GM23248 (cell line): Measurements from ENCODE around the gene ST3GAL2. TPM values are rescaled to one million over a fixed set of nuclear protein-coding genes. Genes with fewer than 3 reads are reported as not detected.
A peak's percentile ranks its signal among the peaks of the same experiment; 100 is the strongest.

Experiments
- DNase-seq: peaks from one replicate; pipeline ENCODE4 v3.0.0-alpha.2; 2015
- H2AFZ ChIP-seq: fragments of 200-600 bp; sonication (generic); 2 replicates; pipeline ENCODE4 v1.6.1; 2016; ENCODE audit warnings: antibody characterized with exemption
- H3F3A ChIP-seq: fragments of 200-600 bp; sonication (generic); 2 replicates; pipeline ENCODE4 v1.6.1; 2016; ENCODE audit warnings: mild to moderate bottlenecking, antibody characterized with exemption, mixed run types; ENCODE audit not compliant: insufficient read depth
- H3K27ac ChIP-seq: fragments of 200-600 bp; sonication (generic); 2 replicates; pipeline ENCODE4 v1.5.1; 2016; ENCODE audit warnings: mild to moderate bottlenecking
- H3K27me3 ChIP-seq: fragments of 200-600 bp; sonication (generic); replicated peaks from 2 replicates; pipeline ENCODE4 v1.6.1; 2016; ENCODE audit warnings: mild to moderate bottlenecking; ENCODE audit not compliant: insufficient read depth
- H3K36me3 ChIP-seq: fragments of 200-600 bp; sonication (generic); 2 replicates; pipeline ENCODE4 v1.6.1; 2016; ENCODE audit warnings: low read depth, mild to moderate bottlenecking
- H3K4me1 ChIP-seq: fragments of 200-600 bp; sonication (generic); 2 replicates; pipeline ENCODE4 v1.6.1; 2016; ENCODE audit warnings: mild to moderate bottlenecking; ENCODE audit not compliant: insufficient read depth
- H3K4me2 ChIP-seq: fragments of 200-600 bp; sonication (generic); one replicate; pipeline ENCODE4 v1.6.1; 2016; ENCODE audit warnings: mild to moderate bottlenecking; ENCODE audit not compliant: unreplicated experiment
- H3K4me3 ChIP-seq: fragments of 200-600 bp; sonication (generic); 2 replicates; pipeline ENCODE4 v1.5.1; 2016; ENCODE audit warnings: mild to moderate bottlenecking
- H3K79me2 ChIP-seq: fragments of 200-600 bp; sonication (generic); 2 replicates; pipeline ENCODE4 v1.6.1; 2016; ENCODE audit warnings: mild to moderate bottlenecking; ENCODE audit not compliant: insufficient read depth
- H3K9ac ChIP-seq: fragments of 200-600 bp; sonication (generic); 2 replicates; pipeline ENCODE4 v1.6.1; 2016; ENCODE audit warnings: mild to moderate bottlenecking
- H3K9me2 ChIP-seq: fragments of 200-600 bp; sonication (generic); 2 replicates; pipeline ENCODE4 v1.6.1; 2016; ENCODE audit warnings: mixed run types, mild to moderate bottlenecking, moderate library complexity; ENCODE audit not compliant: insufficient read depth
- H3K9me3 ChIP-seq: fragments of 200-600 bp; sonication (generic); one replicate; pipeline ENCODE4 v1.6.1; 2017; ENCODE audit warnings: low read depth
- H4K20me1 ChIP-seq: fragments of 200-600 bp; sonication (generic); 2 replicates; pipeline ENCODE4 v1.6.0; 2016; ENCODE audit not compliant: insufficient read depth
- EZH2 ChIP-seq: fragments of 200-600 bp; sonication (generic); IDR thresholded peaks from 2 replicates; pipeline ENCODE4 v1.6.1; 2018; ENCODE audit warnings: antibody characterized with exemption, mild to moderate bottlenecking; ENCODE audit not compliant: insufficient read depth, poor library complexity, severe bottlenecking
- EZH2phosphoT487 ChIP-seq: fragments of 200-600 bp; sonication (generic); IDR thresholded peaks from 2 replicates; pipeline ENCODE4 v1.6.1; 2018; ENCODE audit warnings: antibody characterized with exemption, moderate library complexity, mild to moderate bottlenecking, low read depth; ENCODE audit not compliant: insufficient read depth
- WGBS, 2 experiments: methylation state at CpG; one replicate each; pipeline ENCODE4 v1.1.6; 2015 to 2017; ENCODE audit warnings: low lambda C conversion rate in 2 of 2, low coverage in 1 of 2; ENCODE audit errors: missing lambda C conversion rate in 2 of 2; 5-methylcytosine and 5-hydroxymethylcytosine counted together
- in situ Hi-C: fragments of 300-500 bp; cut with MboI; formaldehyde crosslinking; loops from 2 replicates; pipeline ENCODE4 v1.15.0; 2020
- polyA plus RNA-seq: library from polyadenylated mRNA; unstranded; fragments of >200 nt; fragmentation: Nextera tagmentation; extraction: Ambion mirVana; gene quantifications from 2 replicates; pipeline ENCODE4 v1.2.1, GENCODE V29; 2016
- total RNA-seq: library from RNA; depleted of rRNA; stranded (reverse); fragments of >200 nt; shearing (Covaris generic); gene quantifications from 2 replicates; pipeline ENCODE4 v1.2.3, GENCODE V29; 2014

Gene ST3GAL2
- total and polyA plus RNA-seq, 2 experiments from 2014 or later, result 10.8 to 32.5 TPM

GRCh38 chr16:70440009-70440692, 1.3 kb upstream of the ST3GAL2 start:
- Histone ChIP-seq H2AFZ (peak overlapping the region; percentile 88), H4K20me1 (no peaks in the 10 kb centered on the region), H3K27me3 (no peaks in the 10 kb centered on the region), H3K4me3 (peak overlapping the region; percentile 87; the same call in 1 of the 2 replicates), H3K79me2 (peaks cover 28% of the 10 kb centered on the region), H3K9me3 (no peaks in the 10 kb centered on the region), H3K27ac (no peak overlapping the region), H3K9ac (no peak overlapping the region), H3K36me3 (no peaks in the 10 kb centered on the region), H3K4me1 (peaks cover 22% of the 10 kb centered on the region), H3K4me2 (no peak overlapping the region), H3K9me2 (no peaks in the 10 kb centered on the region), H3F3A (peaks cover 15% of the 10 kb centered on the region)
- in situ Hi-C loops, result no loop called here
- TF ChIP-seq EZH2phosphoT487, result no peak
- TF ChIP-seq EZH2, result no peak
- DNase-seq, result no peak
- WGBS, 2 experiments, result 66 to 67% methylated on average over 11 of the region's 11 CpGs

GRCh38 chr16:70438585-70438968, 323 bp downstream of the ST3GAL2 start:
- H3K27me3 ChIP-seq, result no peaks in the 10 kb centered on the region
- no peaks in the 10 kb centered on the region for H3K36me3 ChIP-seq
- no peak for DNase-seq
- TF ChIP-seq EZH2phosphoT487 (no peak), EZH2 (no peak)
- peaks cover 42% of the 10 kb centered on the region for H3K79me2 ChIP-seq
- H3F3A ChIP-seq, result peaks cover 25% of the 10 kb centered on the region
- H3K4me2 ChIP-seq, result peak overlapping the region; percentile 98
- peak overlapping the region; percentile 84 for H3K9ac ChIP-seq
- in situ Hi-C loops, result no loop called here
- H3K27ac ChIP-seq, result peak overlapping the region; percentile 76
- H3K4me1 ChIP-seq, result peaks cover 28% of the 10 kb centered on the region
- H3K9me3 ChIP-seq, result no peaks in the 10 kb centered on the region
- peak overlapping the region; percentile 87 for H3K4me3 ChIP-seq
- H2AFZ ChIP-seq, result peak overlapping the region; percentile 66
- WGBS, 2 experiments, result 0 to 1% methylated on average over 3 to 22 of the region's 39 CpGs
- no peaks in the 10 kb centered on the region for H3K9me2 ChIP-seq
- no peaks in the 10 kb centered on the region for H4K20me1 ChIP-seq

GRCh38 chr16:70437582-70438557, 1.0 kb downstream of the ST3GAL2 start:
- Histone ChIP-seq H2AFZ (peak overlapping the region; percentile 66), H3K27ac (peak overlapping the region; percentile 76), H3K9me2 (no peaks in the 10 kb centered on the region), H3F3A (peaks cover 30% of the 10 kb centered on the region), H3K9me3 (no peaks in the 10 kb centered on the region), H3K36me3 (no peaks in the 10 kb centered on the region), H3K27me3 (no peaks in the 10 kb centered on the region), H3K4me2 (peak overlapping the region; percentile 98), H3K4me1 (peaks cover 35% of the 10 kb centered on the region), H3K4me3 (peak overlapping the region; percentile 87), H4K20me1 (no peaks in the 10 kb centered on the region; the same call in 1 of the 2 replicates), H3K9ac (peak overlapping the region; percentile 84), H3K79me2 (peaks cover 47% of the 10 kb centered on the region)
- 3 to 5% methylated on average over 22 of the region's 22 CpGs for WGBS, 2 experiments
- in situ Hi-C loops, result no loop called here
- TF ChIP-seq EZH2 (no peak), EZH2phosphoT487 (no peak)
- DNase-seq, result peak; percentile 86

GRCh38 chr16:70437017-70437581, 1.8 kb downstream of the ST3GAL2 start:
- Histone ChIP-seq H3K27ac (peak overlapping the region; percentile 76), H3F3A (peaks cover 35% of the 10 kb centered on the region), H3K27me3 (no peaks in the 10 kb centered on the region), H3K4me3 (peak overlapping the region; percentile 87), H3K36me3 (no peaks in the 10 kb centered on the region), H3K9ac (peak overlapping the region; percentile 84), H4K20me1 (no peaks in the 10 kb centered on the region; the same call in 1 of the 2 replicates), H2AFZ (peak overlapping the region; percentile 66; the same call in 1 of the 2 replicates), H3K4me1 (peaks cover 39% of the 10 kb centered on the region), H3K9me3 (no peaks in the 10 kb centered on the region), H3K9me2 (no peaks in the 10 kb centered on the region), H3K4me2 (peak overlapping the region; percentile 98), H3K79me2 (peaks cover 53% of the 10 kb centered on the region)
- DNase-seq, result peak; percentile 77
- 18 to 19% methylated on average over 5 of the region's 5 CpGs for WGBS, 2 experiments
- TF ChIP-seq EZH2 (no peak), EZH2phosphoT487 (no peak)
- in situ Hi-C loops, result no loop called here
